ENCODE measurements around the gene PLCB1. TPM values are rescaled to one million over a fixed set of nuclear protein-coding genes. Genes with fewer than 3 reads are reported as not detected.

The PLCB1 gene
- total RNA-seq, 2 donors from 2014 or later = 7.3 to 45.5 TPM

DNA sequence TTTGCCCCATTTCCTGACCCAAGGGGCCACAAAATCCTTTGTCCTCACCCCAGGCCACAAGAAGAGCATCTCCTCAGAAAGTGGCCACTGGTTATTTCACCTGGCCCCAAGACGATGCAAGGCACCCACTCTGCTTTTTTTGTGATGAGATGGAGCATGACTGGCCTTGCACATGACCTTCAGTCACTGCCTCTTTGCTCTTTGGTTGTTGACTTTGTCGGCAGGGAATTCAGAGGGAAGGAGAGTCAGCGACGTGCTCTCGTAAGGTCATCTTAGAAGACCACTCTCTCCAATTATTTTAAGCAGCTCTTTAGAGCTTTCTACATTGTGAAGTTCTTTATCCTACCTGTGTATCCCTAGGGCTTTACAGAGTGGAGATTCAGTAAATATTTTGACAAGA lies 306.7 kb downstream of the PLCB1 start:
- no peaks in the 10 kb centered on the region for H3K36me3 ChIP-seq
- H3K4me3 ChIP-seq = no peak overlapping the region
- H3K9me3 ChIP-seq = no peaks in the 10 kb centered on the region
- DNase-seq (ENCODE audit: low spot score) = no peak
- H3K4me1 ChIP-seq = peaks cover 0 to under 1% of the 10 kb centered on the region in 2 donors
- H3K27ac ChIP-seq = no peak overlapping the region
- TF ChIP-seq, protein P1, sequence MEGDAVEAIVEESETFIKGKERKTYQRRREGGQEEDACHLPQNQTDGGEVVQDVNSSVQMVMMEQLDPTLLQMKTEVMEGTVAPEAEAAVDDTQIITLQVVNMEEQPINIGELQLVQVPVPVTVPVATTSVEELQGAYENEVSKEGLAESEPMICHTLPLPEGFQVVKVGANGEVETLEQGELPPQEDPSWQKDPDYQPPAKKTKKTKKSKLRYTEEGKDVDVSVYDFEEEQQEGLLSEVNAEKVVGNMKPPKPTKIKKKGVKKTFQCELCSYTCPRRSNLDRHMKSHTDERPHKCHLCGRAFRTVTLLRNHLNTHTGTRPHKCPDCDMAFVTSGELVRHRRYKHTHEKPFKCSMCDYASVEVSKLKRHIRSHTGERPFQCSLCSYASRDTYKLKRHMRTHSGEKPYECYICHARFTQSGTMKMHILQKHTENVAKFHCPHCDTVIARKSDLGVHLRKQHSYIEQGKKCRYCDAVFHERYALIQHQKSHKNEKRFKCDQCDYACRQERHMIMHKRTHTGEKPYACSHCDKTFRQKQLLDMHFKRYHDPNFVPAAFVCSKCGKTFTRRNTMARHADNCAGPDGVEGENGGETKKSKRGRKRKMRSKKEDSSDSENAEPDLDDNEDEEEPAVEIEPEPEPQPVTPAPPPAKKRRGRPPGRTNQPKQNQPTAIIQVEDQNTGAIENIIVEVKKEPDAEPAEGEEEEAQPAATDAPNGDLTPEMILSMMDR (IDR thresholded peaks at IDR 0.05) = no peak
- no peaks in the 10 kb centered on the region for H3K27me3 ChIP-seq

DNA sequence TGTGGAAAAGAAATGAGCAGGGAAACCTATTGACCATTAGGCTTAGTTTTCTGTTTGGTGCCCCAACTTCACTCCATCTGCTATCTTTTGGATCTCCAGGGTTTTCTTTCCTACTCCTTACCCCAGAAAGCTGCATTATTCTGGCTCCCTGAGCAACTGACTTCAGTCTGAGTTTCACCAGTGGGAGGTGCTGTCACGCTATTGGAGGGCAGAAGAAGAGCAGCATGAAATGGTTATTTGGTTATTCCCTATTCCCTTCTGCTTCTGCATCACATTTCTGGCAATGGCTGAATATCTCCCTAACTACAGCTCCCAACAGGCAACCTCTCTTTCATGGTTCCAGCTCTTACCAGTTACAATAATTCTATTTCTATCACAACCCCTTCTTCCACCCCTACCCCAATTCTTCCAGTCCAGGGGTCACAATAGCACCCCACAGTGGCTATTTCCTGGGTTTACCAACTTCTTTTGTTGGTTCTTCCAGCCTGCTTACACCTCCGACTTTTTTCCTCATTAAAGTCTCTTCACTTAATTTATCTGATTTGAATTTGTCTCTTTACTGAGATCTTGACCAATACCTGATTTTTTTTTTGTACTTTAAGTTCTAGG lies 311.5 kb downstream of the PLCB1 start:
- Histone ChIP-seq H3K4me1 (no peaks in the 10 kb centered on the region), H3K27ac (no peak overlapping the region), H3K4me3 (no peak overlapping the region), H3K9me3 (no peaks in the 10 kb centered on the region), H3K27me3 (no peaks in the 10 kb centered on the region), H3K36me3 (no peaks in the 10 kb centered on the region)
- DNase-seq (ENCODE audit: low spot score) = no peak
- TF ChIP-seq, protein P1 (IDR thresholded peaks at IDR 0.05) = no peak

DNA sequence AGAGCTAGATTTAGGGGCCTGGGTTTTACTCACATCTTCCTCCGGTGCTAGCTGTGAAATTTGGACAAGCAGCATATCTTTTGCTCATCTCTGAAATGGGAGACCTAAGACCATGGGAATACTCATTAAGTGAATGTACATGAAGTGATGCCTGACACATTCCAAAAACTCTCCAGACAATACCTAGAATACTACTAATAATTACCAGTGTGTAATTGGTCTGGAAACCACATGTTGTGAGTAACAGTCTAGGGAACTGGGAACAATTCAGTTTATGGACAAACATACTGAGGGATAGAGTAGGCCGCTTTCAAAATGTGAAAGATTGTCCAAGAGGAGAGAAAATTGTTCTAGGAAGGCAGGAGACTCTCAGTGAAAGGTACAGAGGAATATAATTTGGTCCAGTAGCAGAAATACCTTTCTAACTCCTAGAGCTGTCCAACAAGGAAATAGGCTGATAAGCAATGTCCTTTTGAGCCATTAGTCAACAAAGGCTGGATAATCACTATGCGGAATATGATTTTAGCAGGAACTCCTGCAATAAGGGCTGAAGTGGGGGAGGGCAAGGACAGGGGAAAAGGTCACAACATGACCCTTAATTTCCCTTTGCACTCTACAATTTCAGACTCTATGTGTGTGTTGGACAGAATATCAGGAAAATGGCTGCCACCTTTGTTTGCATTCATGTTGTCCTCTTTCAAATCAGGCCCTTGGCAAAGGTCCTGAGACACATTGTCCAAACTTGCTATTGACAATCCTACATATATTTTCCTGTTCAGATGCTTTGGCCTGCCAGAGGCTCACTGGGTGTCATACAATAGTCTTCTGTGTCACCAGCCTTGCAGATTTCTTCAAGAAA lies 315.4 kb downstream of the PLCB1 start:
- Histone ChIP-seq H3K4me1 (no peaks in the 10 kb centered on the region), H3K36me3 (no peaks in the 10 kb centered on the region), H3K27me3 (no peaks in the 10 kb centered on the region), H3K4me3 (no peak overlapping the region), H3K27ac (no peak overlapping the region), H3K9me3 (no peaks in the 10 kb centered on the region)
- TF ChIP-seq, protein P1 (IDR thresholded peaks at IDR 0.05) = no peak
- DNase-seq (ENCODE audit: low spot score) = no peak

DNA sequence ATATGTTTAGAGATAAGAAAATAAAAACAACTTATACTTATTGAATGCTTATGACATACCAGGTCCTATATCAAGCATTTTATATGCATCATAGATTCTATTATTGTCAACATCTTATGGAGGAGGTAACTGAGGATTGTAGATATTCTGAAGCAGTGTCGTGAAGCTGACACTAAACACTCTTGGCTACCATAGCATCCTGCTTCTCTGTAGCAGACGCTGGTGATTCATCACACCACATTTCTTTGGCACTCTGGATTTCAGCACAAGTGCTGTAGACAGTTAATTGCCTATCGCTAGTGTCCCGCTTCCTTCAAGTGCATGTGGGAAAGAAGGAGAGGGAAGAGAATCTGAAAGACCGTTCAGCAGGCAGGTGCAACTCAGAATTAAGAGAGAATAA lies 317.1 kb downstream of the PLCB1 start:
- TF ChIP-seq, protein P1 (IDR thresholded peaks at IDR 0.05) = no peak
- DNase-seq (ENCODE audit: low spot score) = no peak
- H3K9me3 ChIP-seq = no peaks in the 10 kb centered on the region
- no peak overlapping the region for H3K27ac ChIP-seq
- no peaks in the 10 kb centered on the region for H3K27me3 ChIP-seq
- no peak overlapping the region for H3K4me3 ChIP-seq
- no peaks in the 10 kb centered on the region for H3K36me3 ChIP-seq
- H3K4me1 ChIP-seq = no peaks in the 10 kb centered on the region

DNA sequence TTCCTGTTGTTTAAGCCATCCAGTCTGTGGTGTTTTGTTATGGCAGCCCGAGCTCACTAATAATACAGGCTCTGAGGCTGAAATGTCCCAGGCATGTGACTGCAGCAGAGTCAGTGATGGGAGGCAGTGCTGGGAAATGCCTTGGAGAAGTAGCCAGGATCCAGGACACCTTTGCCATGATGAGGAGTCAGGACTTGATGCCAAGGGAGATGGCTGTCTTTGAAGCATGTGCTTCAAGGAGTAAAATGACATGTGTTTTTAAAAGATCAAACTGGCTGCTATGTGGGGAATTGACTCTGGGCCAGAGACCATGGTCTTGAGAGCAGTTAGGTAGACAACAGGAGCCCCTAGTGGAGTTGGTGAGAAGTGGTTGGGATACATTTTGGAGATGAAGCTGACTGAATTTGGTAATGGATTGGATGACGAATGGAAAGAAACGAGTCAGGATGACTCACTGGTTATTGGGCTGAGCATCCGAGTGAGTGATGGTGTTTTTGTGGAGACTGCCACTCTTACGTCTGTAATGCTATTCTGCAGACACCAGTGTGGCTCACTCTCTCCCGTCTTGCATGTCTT lies 322.2 kb downstream of the PLCB1 start:
- no peaks in the 10 kb centered on the region for H3K27me3 ChIP-seq
- H3K27ac ChIP-seq = no peak overlapping the region
- DNase-seq (ENCODE audit: low spot score) = no peak
- H3K4me1 ChIP-seq = no peaks in the 10 kb centered on the region
- TF ChIP-seq, protein P1 (IDR thresholded peaks at IDR 0.05) = peak in 1 of 2 donors; percentile 52
- no peaks in the 10 kb centered on the region for H3K36me3 ChIP-seq
- H3K9me3 ChIP-seq = no peaks in the 10 kb centered on the region
- no peak overlapping the region for H3K4me3 ChIP-seq

Data from right atrium auricular region (tissue), 2 donors.